HG03521 (cell line): ENCODE measurements around the gene NCAM2.

Experiments
- ATAC-seq: cut with Tn5 transposase; IDR thresholded peaks from one replicate; pipeline ENCODE4 v1.9.1; 2021; ENCODE audit warnings: mild to moderate bottlenecking, moderate library complexity; ENCODE audit not compliant: unreplicated experiment

The NCAM2 gene

DNA sequence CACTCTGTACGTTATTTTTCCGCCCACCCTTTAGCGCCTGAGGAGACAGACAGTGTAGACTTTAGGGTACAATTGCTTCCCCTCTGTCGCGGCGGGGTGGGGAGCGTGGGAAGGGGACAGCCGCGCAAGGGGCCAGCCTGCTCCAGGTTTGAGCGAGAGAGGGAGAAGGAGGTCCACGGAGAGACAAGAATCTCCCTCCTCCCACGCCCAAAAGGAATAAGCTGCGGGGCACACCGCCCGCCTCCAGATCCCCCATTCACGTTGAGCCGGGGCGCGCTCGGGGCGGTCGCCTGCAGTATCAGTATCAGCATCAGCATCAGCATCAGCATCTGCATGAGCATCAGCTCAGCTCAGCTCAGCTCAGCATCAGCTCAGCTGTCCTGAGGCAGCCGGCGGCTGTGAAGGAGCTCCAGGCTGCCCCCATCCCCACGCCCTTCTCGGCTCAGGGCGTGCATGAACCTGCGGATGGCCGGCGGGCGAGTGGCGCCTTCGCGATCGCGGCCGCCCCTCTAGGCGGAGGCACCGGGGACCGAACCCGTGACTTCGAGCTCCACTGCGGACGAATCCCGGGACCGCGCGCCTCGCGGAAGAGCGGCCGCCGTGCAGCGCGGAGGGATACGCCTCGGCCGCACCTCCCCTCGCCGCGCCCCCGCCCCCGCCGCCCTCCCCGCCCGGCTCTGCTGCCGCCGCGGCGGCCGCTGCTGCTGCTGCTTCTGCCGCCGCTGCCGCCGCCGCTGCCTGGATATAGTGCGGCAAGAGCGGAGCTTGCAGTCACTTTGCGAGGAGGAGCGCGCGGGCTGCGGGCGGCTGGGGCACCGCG, at the start of gene NCAM2:
Gene NCAM2 (plus strand): TSS at position 774 of the 820 bp plus-strand sequence.
- no peak for ATAC-seq

DNA sequence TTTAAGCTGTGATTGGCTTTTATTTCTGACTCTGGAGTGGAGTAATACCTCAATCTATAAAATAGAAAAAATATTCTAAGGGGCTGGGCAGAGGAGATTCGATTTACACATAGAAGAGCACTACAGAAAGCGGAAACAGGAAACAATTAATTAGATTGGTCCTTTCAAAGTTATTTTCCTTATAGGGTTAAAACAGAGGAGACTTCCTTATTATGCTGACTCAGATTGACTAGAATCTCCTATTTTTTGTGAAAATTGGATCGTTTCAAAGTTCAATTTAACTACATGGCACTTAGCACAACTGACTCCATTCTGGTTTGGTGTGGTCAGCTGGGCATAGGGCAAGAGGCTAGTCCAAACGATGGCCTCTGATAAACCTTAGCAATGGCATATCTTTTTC, 48.3 kb upstream of the NCAM2 start:
- no peak for ATAC-seq

DNA sequence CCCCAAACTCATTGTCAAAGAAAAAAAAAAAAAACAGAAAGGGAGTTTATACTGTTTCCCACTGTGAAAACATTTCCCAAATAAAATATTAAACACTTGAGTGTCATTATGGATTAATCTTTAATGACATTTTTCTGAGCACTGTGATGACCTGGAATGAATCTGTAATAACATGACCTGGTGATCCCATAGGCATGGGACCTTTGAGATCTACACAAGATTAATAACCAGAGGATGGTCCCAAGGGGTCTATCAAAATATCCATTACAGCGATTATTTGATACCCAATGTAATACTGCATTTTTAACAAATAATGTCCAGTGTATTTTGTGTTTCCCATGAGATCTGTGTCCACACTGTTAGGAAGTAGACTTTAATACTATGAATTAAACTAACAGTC, 32.4 kb upstream of the NCAM2 start:
- no peak for ATAC-seq

DNA sequence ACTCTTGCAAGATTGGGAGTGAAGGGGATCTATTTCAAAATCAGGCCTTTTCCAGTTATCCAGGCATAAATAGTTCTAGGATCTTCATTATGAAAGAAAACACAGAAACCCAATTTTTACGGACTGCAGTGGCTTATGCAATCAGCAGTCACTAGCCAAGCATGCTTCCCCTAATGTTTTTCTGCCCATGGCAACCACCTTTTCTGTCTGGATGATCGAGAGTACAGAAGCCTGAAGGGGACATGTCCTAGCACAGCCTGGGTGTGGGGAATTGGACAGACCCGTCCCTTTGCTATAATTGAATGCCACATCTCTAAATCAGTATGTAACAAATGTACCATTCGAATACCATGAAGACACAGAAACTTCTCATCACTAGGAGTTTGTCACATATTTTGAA, 29.8 kb upstream of the NCAM2 start:
- no peak for ATAC-seq

DNA sequence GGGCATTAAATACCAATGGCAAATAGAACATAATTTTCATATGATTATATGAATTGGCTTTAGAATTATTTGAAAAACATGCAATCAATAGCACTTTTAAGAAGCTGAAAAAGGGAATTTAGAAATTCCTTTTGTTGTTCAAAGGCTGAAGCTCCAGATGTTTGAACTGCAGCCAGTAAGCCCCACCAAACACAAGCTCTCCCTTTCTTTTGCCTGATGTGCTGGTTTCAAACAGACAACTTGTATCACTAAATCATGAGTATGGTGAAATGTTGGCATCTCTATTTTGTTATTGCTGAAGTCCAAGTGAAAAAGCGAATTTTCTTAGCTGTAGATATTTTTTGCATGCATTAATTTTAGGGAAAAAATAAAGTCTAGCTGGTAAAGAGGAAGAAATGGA, 27.5 kb upstream of the NCAM2 start:
- no peak for ATAC-seq

DNA sequence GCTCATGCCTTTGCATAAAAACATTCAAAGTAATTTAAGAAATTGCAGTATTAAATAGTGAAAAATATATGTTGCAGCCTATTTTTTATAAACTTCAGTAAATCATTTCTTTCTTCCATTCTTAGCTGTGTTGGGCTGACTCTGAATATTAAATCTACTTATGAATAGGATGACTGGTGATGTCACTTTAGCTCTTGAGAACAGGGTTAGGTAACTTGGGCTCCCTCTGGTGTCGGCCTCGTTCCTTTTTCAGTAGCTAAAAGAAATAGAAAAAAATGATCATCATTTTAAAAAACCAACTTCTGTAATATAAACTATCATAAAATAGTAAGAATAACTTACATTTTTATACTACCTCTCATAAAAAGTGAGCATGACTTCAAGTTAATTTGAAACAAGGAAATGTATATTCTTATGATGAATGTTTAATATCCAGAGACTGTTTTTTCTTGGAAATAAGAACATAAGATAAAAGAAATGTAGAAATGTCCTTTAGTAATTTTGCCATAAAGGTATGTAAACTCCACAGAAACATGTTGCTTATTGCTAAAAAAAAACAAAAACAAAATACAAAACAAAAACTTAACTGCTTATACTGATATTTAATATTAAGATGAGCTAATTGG, 26.8 kb upstream of the NCAM2 start:
- no peak for ATAC-seq

DNA sequence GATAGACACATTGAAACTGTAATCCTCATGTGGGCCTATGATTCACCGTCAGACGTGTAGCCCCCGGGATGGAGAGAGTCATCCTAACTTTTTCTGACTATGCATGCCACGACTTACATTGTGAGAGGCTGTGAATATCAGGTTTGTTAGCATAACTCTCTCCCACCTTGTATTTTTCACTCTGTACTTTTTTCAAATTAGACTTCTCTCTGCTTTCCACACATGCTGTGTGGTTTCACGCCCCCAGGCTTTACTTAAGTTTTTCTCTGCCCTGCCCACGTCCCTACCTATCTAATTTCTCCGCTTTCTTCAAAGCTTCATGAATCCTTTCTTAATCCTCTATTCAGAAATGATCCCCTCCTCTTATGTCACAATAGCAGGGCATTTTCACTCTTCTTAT, 3.4 kb upstream of the NCAM2 start:
- ATAC-seq: no peak

DNA sequence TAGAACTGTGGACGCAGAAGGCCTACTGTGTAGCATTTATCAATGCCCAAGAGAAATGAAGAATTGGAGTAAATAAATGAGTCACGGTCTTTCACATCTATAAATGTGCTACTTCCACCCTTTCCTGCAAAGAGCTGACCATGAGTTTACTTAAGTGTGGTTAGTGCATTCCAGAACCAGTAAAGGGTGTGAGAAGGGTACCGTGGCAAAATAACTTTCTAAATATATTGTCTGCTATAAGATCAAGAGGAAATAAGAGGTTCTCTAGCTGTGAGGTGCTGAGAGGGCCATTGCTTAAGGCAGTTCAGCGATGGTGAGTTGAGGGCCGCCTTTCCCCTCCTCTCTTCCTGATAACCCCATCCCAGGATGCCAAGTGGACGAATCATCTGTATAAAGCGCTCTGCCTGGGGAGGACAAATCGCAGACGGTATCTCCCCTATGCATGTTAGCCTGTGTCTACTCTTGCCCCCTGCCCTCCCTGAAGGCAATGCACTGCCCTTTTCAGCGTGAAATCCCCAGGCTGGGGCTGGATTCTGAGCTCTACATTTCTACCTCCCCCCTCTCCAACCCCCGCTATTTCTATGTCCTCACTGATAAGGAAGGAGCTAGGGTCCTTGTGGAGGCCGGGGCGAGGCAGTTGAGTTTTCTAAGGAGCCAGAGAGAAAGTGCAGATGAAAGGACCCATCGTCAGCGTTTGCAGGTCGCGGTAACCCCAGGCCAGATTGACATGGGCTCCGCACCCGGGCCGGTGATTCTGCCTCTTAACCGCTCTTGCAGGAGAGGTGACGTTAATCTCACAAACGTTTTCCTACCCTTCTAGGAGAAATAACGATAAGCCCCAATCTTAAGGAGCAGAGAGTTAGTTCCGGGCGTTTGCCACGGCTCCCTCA, 1.5 kb upstream of the NCAM2 start:
- no peak for ATAC-seq

DNA sequence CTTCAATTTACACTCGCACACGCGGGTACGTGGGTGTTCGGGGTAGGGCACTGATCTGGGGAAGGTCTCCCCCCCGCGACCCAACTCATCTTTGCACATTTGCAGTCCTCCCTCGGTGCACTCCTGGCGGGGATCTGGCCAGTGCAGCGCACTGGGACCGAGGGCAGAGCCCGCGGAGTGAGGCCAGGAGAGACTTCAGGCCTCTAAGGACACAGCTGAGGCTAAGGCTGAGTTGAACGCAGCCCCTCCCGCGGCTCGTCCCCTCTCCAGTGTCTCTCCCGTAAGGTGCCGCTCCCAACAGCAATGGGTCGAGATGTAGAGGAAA, 936 bp upstream of the NCAM2 start:
- ATAC-seq: no peak

DNA sequence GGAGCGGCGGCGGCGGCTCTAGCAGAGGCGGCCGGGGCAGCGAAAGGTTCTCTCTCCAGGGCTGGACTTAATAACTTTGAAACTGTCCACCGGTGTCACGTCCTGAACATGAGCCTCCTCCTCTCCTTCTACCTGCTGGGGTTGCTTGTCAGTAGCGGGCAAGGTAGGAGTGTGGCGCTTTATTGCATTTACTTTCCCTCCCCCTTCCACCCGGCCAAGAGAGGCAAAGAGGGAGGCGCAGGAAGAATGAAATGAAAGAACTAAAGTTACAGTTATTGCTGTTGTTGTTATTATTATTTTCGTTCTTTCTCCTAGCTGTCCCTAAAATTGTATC, 214 bp downstream of the NCAM2 start:
- no peak for ATAC-seq

DNA sequence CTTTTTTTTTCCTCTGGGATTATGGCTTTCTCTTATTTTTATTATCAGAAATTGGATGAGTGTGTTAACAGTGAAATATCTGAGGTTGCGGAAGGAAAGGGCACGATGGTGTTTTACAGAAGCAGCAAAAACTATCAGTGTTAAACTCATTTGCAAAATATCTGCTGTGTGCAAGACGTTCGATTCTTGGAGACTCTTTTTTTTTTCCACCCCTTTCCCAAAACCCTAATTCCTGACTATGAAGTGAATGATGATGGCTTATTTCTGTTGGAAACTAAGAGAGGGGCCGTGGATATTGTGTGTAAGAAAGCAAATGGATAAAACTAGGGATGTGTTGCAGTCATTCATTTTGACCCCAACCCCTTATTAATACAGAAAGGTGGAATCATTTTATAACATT, 677 bp downstream of the NCAM2 start:
- no peak for ATAC-seq

DNA sequence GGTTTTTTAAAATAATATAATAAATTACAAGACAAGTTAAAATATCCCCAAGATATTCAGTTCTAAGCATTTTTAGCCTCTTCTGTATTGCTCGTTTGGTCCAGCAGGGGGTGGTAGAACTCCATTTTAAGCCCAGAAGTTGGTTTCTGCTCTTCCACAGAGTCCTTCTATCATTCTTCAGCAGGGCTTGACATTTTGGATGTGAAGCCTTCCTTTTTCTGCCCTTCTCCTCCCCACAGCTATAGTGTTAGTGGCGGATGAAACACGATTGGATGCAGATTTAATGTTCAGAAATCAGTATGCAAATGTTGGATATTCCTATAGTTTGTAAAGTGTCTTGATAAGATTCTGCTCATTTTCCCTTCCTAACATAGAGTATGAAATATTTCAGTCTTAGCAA, 1.4 kb downstream of the NCAM2 start:
- ATAC-seq: no peak

DNA sequence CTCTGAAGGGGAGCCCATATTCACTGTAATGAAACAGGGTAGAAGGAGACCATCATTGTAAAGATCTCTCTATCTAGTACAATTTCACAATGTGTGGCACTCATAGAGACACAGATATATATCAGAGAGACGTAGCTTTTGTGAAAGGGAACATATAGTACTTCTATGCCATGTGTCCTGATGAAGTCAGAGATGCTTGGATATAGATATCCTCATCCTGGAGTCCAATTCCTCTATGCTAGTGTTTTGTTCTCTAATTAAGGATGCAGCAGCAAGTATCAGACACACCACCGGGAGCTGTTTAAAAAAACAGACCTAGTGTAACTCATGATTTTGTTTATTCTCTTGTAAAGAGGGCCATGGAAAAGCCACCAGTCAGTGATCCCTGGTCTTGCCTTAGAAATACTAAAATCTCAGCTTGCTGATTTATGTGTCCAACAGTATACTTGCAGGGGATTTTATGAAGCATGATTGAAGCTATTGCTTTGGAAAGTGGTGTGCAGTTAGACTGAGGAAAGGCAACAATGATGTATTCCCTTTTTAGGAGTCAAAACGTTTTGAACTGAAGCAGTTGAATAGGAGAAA, 2.5 kb downstream of the NCAM2 start:
- no peak for ATAC-seq

DNA sequence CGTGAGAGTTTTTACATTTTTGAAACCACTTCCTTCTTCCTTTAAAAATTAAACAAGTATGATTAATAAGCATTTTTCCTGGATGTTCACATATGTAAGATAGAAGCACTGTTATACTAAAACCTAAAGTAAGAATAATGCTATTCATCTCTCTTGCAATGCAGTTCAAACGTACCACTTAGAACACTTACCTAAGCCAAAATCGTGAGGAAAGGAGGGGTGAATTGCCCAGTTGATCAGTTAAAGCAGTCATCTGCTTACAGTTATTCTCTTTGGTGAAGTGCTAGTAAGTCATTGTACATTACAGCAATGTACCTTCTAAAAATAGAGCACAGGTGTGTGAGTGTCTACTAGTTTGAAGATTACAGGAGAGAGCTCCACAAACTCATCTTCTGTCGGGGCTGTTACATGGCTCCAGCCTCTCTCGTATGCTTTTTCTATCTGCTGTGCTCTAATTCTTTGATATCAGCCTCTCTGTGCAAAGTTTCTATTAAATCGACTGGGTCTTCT, 3.4 kb downstream of the NCAM2 start:
- no peak for ATAC-seq

DNA sequence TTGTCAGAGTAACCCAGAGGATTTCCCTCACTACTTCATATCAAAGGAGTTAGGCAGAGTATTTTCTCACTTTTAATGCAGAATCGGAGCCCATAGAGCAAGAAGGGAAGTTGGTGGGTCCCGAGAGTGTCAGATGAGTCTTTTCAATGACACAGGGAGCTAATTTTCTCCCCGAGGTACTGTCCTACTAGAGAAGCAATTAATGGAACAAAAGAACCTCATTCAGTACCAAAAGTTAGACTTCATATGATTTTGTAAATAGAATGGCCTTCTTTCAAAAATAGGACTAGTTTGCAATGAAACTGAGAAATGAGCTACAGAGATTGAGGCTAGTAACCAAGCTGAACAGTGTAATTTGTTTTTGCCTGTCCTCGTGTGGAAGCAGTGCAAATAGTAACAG, 3.9 kb downstream of the NCAM2 start:
- ATAC-seq: no peak

DNA sequence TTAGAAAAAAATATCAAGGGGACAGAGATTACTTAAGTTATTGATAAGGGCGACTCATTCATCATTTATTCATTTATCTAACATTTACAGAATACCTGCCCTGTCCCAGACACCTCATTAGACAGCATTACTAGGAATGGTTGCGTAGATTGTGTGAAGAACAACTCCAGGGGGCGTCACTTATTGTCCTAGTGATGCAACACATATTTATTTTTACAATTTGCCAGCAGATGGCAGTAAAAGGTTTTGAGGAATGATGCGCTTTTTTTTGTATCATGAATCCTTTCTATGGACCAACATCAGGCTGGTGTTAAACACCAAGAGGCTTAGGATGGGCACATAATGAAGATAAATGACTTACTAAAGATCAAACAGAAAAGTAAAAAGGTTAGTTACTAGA, 5.5 kb downstream of the NCAM2 start:
- no peak for ATAC-seq

DNA sequence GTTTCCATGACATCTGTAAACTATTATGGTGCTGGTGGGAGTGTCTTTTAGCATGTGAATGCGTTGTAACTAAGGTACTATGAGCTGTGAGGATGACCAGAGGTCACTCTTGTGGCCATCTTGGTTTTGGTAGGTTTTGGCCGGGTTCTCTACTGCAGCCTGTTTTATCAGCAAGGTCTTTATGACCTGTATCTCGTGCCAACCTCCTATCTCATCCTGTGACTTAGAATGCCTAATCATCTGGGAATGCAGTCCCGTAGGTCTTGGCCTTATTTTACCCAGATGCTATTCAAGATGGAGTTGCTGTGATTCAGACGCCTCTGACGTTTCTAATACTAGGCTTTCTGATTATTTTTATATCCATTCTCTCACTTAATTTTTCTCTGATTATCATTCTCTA, 9.4 kb downstream of the NCAM2 start:
- no peak for ATAC-seq

DNA sequence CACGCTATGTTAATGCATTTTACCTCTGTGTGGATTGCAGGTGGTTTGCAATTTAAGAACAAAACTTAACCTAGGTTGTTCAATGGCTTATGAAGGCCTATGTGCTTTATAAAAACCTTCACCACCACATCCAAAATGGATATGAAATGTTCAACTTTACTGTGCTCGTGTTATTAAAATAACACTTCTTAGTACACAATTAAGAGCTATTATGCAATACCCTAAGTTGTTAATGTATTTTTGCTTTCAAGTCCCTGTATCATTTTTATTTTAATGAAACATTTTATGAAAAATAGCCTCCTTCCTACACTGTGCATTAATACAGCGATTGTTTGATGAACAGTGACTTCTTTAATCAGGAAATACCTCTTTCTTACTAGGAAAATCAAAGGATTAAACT, 12.0 kb downstream of the NCAM2 start:
- ATAC-seq: no peak

DNA sequence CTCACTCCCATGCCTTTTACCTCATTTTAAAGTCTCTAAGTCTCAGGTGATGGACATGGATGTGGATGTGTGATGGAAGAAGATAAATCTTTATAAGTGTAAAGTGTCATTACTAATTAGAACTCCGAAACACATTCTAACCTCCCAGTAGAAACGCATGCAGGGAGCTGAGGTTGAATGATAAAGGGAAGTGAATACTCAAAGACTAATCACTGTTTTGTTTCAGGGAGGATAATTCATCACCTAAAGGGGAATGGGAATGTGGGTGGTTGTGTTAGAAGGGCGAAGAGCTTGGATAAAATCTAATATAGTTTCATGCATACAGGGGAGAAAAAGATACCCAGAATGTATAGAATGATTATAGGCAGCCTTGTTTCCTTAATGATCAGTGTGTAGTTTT, 12.5 kb downstream of the NCAM2 start:
- no peak for ATAC-seq

DNA sequence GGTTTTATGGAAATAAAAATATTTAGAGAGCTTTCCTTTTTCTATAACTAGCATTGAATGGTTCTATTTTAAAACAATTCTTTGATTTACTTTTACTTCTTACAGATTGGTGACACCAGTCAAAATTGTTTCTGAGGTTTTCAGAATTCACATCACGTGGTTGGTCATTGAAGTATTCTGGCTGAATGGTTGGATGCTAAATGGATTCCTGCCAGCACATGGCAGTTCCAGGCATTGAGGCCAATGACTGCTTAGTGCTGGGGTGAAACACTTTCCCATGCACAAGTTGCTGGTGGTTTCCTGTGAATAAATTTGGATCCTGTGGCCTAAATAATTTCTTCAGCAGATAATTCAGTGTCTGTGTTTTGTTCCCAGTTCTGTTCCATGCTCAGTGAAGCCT, 20.6 kb downstream of the NCAM2 start:
- no peak for ATAC-seq

DNA sequence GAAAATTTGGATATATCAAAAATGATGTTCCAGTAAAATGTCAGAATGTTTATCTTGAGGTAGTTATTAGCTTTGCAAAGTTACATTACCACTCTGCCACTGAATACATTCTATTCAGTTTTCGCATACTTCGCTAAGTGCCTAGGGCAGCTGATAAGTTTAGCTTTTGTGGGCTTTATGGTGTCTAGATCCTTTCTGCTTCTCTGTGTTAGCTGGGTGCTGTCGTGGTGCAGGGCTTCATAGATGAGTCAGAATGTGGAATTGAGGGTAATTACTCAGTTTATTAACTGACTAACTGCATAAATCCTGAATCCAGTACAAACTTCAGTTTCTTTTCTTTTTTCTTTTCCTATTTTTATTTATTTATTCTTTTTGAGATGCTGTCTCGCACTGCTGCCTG, 21.5 kb downstream of the NCAM2 start:
- no peak for ATAC-seq
